Neural progenitor cell (in vitro differentiated cells): ENCODE results near the gene SELENOS. TPM values are rescaled to one million over a fixed set of nuclear protein-coding genes. Genes with fewer than 3 reads are reported as not detected.

Source experiments
- DNase-seq: peaks from one replicate; pipeline ENCODE4 v3.0.0-alpha.2; 2016; ENCODE audit warnings: low spot score
- H2AFZ ChIP-seq: fragments of 200-600 bp; sonication (generic); replicated peaks from 2 replicates; pipeline ENCODE4 v1.6.1; 2016; ENCODE audit warnings: antibody characterized with exemption
- H3F3A ChIP-seq: fragments of 200-600 bp; sonication (generic); 2 replicates; pipeline ENCODE4 v1.6.1; 2016; ENCODE audit warnings: antibody characterized with exemption, low read depth
- H3K27ac ChIP-seq: fragments of 200-600 bp; sonication (generic); 2 replicates; pipeline ENCODE4 v1.5.1; 2016; ENCODE audit warnings: mild to moderate bottlenecking
- H3K27me3 ChIP-seq: fragments of 200-600 bp; sonication (generic); 2 replicates; pipeline ENCODE4 v1.6.1; 2016; ENCODE audit warnings: mild to moderate bottlenecking, moderate library complexity
- H3K36me3 ChIP-seq: fragments of 200-600 bp; sonication (generic); 2 replicates; pipeline ENCODE4 v1.5.1; 2016
- H3K4me1 ChIP-seq: fragments of 200-600 bp; sonication (generic); 2 replicates; pipeline ENCODE4 v1.6.1; 2016; ENCODE audit warnings: mixed run types
- H3K4me2 ChIP-seq: fragments of 200-600 bp; sonication (generic); 2 replicates; pipeline ENCODE4 v1.6.1; 2016
- H3K4me3 ChIP-seq: fragments of 200-600 bp; sonication (generic); 2 replicates; pipeline ENCODE4 v1.5.1; 2016
- H3K79me2 ChIP-seq: fragments of 200-600 bp; sonication (generic); 2 replicates; pipeline ENCODE4 v1.6.1; 2016; ENCODE audit warnings: low read depth
- H3K9ac ChIP-seq: fragments of 200-600 bp; sonication (generic); 2 replicates; pipeline ENCODE4 v1.6.1; 2016
- H3K9me3 ChIP-seq: fragments of 200-600 bp; sonication (generic); 2 replicates; pipeline ENCODE4 v1.5.1; 2016; ENCODE audit warnings: low read depth
- H4K20me1 ChIP-seq: fragments of 200-600 bp; sonication (generic); 2 replicates; pipeline ENCODE4 v1.6.1; 2016; ENCODE audit warnings: low read depth
- H3K27ac Mint-ChIP-seq: 3 replicates; pipeline ENCODE4 v1.8.0; 2021; ENCODE audit warnings: mixed read lengths
- H3K27me3 Mint-ChIP-seq: 2 replicates; pipeline ENCODE4 v1.8.0; 2022; ENCODE audit warnings: low read depth, mild to moderate bottlenecking, inconsistent platforms, moderate library complexity, mixed read lengths; ENCODE audit not compliant: insufficient read depth
- H3K36me3 Mint-ChIP-seq: 3 replicates; pipeline ENCODE4 v1.8.0; 2021; ENCODE audit warnings: mixed read lengths
- H3K4me1 Mint-ChIP-seq: 3 replicates; pipeline ENCODE4 v1.8.0; 2021; ENCODE audit warnings: mixed read lengths
- H3K4me3 Mint-ChIP-seq: 3 replicates; pipeline ENCODE4 v1.8.0; 2021; ENCODE audit warnings: mild to moderate bottlenecking, moderate library complexity, mixed read lengths
- H3K9me3 Mint-ChIP-seq: 3 replicates; pipeline ENCODE4 v1.8.0; 2020; ENCODE audit warnings: mixed read lengths
- EZH2 ChIP-seq: fragments of 200-600 bp; sonication (generic); IDR thresholded peaks from 2 replicates; pipeline ENCODE4 v1.6.1; 2017; ENCODE audit warnings: antibody characterized with exemption, mild to moderate bottlenecking, moderate library complexity
- EZH2phosphoT487 ChIP-seq: fragments of 200-600 bp; sonication (generic); IDR thresholded peaks from 2 replicates; pipeline ENCODE4 v1.6.1; 2017; ENCODE audit warnings: antibody characterized with exemption
- total RNA-seq: library from RNA; depleted of rRNA; stranded (reverse); fragments of >200 nt; gene quantifications from 2 replicates; pipeline ENCODE4 v1.2.3, GENCODE V29; 2015; ENCODE audit warnings: low replicate concordance
- TF ChIP-seq, protein P1 (sequence below): fragments of 200-600 bp; sonication (generic); IDR thresholded peaks from 2 replicates; pipeline ENCODE4 v1.5.1; 2017; ENCODE audit warnings: antibody characterized with exemption, mild to moderate bottlenecking

SELENOS gene, protein sequence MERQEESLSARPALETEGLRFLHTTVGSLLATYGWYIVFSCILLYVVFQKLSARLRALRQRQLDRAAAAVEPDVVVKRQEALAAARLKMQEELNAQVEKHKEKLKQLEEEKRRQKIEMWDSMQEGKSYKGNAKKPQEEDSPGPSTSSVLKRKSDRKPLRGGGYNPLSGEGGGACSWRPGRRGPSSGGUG
- total RNA-seq: 26.0 and 39.1 TPM in 2 replicates

DNA sequence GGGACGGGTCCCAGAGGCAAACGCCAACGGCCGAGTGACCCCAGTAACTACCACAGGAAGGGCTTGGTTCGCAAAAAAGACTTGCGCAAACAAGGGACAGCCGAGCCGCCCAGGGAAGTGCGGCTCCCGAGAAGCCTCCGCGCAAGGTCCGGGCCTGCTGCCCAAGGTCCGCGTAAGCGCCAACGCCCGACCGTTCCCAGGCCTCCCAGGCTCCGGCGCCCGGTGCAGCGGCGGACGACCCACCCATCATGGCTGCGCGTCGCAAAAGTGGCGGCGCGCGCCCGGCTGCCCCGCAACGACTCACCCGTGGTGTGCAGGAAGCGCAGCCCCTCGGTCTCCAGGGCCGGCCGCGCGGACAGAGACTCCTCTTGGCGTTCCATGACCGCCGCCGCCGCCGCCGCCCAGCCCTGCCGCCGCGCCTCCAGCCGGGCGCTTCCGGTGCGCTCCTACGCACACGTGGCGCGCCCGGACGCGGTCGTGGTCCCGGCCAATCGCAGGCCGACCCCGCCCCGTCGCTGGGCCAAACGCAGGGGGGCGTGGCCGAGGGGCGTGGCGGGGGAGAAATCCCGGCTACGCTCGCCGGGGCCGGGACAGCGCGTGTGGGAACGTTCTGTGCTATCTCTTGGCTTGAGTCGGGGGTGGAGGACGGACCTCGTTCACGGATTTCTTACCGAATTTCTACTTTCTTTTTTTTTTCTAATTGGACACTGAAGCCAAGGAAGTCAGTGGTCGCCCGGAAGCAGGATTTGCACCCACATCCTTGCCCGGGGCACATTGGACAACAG is at the start of gene SELENOS:
SELENOS (minus strand) TSS at position 448 of the 785 bp plus-strand sequence; CDS start at position 380, 68 bp downstream.
- no peaks in the 10 kb centered on the region for H3K9me3 ChIP-seq
- H3K36me3 ChIP-seq: peaks cover 11% of the 10 kb centered on the region
- peak within 1 kb of the TSS; percentile 99 for H3K4me2 ChIP-seq
- peak; percentile 97 for DNase-seq
- Mint-ChIP-seq H3K9me3 (no peaks in the 10 kb centered on the region), H3K4me3 (peak within 1 kb of the TSS; percentile 99), H3K4me1 (peaks cover 9% of the 10 kb centered on the region), H3K27me3 (peaks cover 5% of the 10 kb centered on the region), H3K36me3 (peaks cover 25% of the 10 kb centered on the region), H3K27ac (no peak within 1 kb of the TSS)
- H4K20me1 ChIP-seq: peaks cover 13% of the 10 kb centered on the region
- no peak within 1 kb of the TSS for H3K27ac ChIP-seq
- H3F3A ChIP-seq: peaks cover 32% of the 10 kb centered on the region
- H2AFZ ChIP-seq: peak within 1 kb of the TSS; percentile 27
- H3K79me2 ChIP-seq: peaks cover 19% of the 10 kb centered on the region
- H3K27me3 ChIP-seq: no peaks in the 10 kb centered on the region
- peak within 1 kb of the TSS; percentile 77 for H3K4me3 ChIP-seq
- TF ChIP-seq EZH2 (no peak), EZH2phosphoT487 (no peak)
- TF ChIP-seq, protein P1, sequence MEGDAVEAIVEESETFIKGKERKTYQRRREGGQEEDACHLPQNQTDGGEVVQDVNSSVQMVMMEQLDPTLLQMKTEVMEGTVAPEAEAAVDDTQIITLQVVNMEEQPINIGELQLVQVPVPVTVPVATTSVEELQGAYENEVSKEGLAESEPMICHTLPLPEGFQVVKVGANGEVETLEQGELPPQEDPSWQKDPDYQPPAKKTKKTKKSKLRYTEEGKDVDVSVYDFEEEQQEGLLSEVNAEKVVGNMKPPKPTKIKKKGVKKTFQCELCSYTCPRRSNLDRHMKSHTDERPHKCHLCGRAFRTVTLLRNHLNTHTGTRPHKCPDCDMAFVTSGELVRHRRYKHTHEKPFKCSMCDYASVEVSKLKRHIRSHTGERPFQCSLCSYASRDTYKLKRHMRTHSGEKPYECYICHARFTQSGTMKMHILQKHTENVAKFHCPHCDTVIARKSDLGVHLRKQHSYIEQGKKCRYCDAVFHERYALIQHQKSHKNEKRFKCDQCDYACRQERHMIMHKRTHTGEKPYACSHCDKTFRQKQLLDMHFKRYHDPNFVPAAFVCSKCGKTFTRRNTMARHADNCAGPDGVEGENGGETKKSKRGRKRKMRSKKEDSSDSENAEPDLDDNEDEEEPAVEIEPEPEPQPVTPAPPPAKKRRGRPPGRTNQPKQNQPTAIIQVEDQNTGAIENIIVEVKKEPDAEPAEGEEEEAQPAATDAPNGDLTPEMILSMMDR: no peak
- peak within 1 kb of the TSS; percentile 60 for H3K9ac ChIP-seq
- peaks cover 5% of the 10 kb centered on the region for H3K4me1 ChIP-seq

DNA sequence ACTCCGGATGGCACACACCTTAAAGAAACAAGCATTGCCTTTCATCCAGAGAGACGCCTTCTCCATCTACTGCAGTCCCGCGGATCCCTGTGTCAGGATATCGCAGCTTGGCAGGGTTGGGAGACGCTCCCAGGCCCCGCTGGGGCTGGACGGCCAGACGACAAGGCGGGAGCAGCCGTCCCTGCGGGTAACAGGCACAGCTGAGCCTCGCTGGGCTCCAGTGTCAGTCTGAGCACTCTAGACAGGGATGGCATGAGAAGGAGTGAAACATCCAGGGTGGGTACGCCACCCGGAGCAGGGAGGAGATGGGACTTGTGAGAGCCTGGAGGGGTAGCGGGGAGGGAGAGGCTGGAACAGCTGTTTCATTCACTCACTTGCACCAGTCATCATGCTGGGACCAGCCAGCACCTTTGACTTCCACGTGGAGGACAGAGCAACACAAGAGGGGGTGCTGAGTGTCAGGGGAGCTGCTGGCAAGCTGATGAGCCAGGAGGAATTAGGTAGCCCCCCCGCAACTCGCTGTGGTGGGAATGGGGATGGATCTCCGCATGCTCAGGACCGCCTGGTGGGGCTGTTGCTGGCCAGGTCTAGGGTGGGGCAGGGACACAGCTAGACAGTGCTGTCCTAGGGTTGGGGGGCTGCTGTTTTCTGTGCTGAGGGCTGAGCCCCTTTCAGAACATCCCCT is 49.3 kb upstream of the SELENOS start:
- DNase-seq: no peak
- no peak overlapping the region for H3K4me3 ChIP-seq
- H2AFZ ChIP-seq: no peak overlapping the region
- TF ChIP-seq EZH2phosphoT487 (no peak), EZH2 (no peak)
- TF ChIP-seq, protein P1: no peak
- no peak overlapping the region for H3K4me2 ChIP-seq
- Mint-ChIP-seq H3K9me3 (no peaks in the 10 kb centered on the region), H3K27me3 (peaks cover 22% of the 10 kb centered on the region), H3K4me3 (no peak overlapping the region), H3K4me1 (peaks cover 5% of the 10 kb centered on the region), H3K36me3 (no peaks in the 10 kb centered on the region), H3K27ac (no peak overlapping the region)
- no peaks in the 10 kb centered on the region for H3K79me2 ChIP-seq
- no peaks in the 10 kb centered on the region for H3K9me3 ChIP-seq
- H3K36me3 ChIP-seq: no peaks in the 10 kb centered on the region
- no peaks in the 10 kb centered on the region for H4K20me1 ChIP-seq
- no peaks in the 10 kb centered on the region for H3K27me3 ChIP-seq
- no peak overlapping the region for H3K9ac ChIP-seq
- H3K4me1 ChIP-seq: no peaks in the 10 kb centered on the region
- H3F3A ChIP-seq: no peaks in the 10 kb centered on the region
- no peak overlapping the region for H3K27ac ChIP-seq

DNA sequence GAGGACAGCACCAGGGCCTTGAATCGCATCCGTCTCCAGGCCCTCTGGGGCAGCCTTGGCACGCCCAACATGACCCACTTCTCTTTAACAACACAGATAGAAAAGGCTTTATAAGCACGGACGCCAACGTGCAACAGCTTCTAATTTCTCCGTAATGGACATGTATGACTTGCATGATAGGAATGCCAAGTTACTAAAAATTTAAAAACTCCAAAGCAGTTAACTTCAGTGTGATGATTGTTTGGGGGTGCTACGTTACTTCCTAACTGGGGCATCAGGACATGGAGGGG is 48.7 kb upstream of the SELENOS start:
- Histone ChIP-seq H3K4me2 (no peak overlapping the region), H3K27me3 (no peaks in the 10 kb centered on the region), H4K20me1 (no peaks in the 10 kb centered on the region), H3K9me3 (no peaks in the 10 kb centered on the region), H3K4me1 (no peaks in the 10 kb centered on the region), H3F3A (no peaks in the 10 kb centered on the region), H3K27ac (no peak overlapping the region), H3K79me2 (no peaks in the 10 kb centered on the region), H2AFZ (no peak overlapping the region), H3K36me3 (no peaks in the 10 kb centered on the region), H3K9ac (no peak overlapping the region), H3K4me3 (no peak overlapping the region)
- Mint-ChIP-seq H3K4me1 (peaks cover 5% of the 10 kb centered on the region), H3K27me3 (peaks cover 21% of the 10 kb centered on the region), H3K27ac (peak overlapping the region; percentile 32), H3K36me3 (no peaks in the 10 kb centered on the region), H3K4me3 (no peak overlapping the region), H3K9me3 (no peaks in the 10 kb centered on the region)
- DNase-seq: no peak
- TF ChIP-seq EZH2: no peak
- TF ChIP-seq, protein P1: no peak
- TF ChIP-seq EZH2phosphoT487: no peak
